GM19467 (cell line): ENCODE data around the gene DENND4A.
"Not testable (repeated sequence)": the region's sequence is repeated elsewhere in the genome, so short reads cannot be mapped to it uniquely, and the experiment has no call there.

Experiments used
- ATAC-seq: cut with Tn5 transposase; IDR thresholded peaks from one replicate; pipeline ENCODE4 v1.9.1; 2021; ENCODE audit warnings: mild to moderate bottlenecking, moderate library complexity; ENCODE audit not compliant: unreplicated experiment

DENND4A gene

DNA sequence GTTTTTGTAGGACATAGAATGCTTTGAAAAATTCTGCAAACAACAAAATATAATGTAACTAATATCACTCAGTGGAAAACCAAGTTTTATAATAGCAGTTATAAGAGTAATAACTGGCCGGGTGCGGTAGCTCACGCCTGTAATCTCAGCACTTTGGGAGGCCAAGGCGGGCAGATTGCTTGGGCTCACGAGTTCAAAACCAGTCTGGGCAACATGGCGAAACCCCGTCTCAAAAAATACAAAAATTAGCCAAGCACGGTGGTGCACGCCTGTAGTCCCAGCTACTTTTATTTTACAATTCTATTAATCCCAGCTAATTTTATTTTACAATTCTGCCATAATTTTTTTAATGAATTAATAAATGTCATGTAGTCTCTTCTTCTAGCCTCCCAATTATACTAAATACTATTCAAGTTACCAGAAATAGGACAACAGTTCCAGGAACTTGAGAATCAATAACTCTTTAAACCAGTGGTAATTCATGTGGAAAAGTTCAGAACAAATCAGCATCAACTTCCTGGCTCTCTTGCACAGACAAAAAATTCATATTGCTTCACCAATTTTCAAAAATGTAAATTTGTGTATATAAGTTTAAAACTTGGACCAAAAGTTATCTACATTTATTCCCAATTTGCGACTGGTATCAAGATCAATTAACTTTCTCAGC is 2.2 kb downstream of the DENND4A start:
- ATAC-seq: no peak

- ATAC-seq: no peak
Observed at GRCh38 chr15:65789105-65789504, 3.0 kb downstream of the DENND4A start.

- no peak for ATAC-seq
Observed at GRCh38 chr15:65787260-65787659, 4.8 kb downstream of the DENND4A start.

DNA sequence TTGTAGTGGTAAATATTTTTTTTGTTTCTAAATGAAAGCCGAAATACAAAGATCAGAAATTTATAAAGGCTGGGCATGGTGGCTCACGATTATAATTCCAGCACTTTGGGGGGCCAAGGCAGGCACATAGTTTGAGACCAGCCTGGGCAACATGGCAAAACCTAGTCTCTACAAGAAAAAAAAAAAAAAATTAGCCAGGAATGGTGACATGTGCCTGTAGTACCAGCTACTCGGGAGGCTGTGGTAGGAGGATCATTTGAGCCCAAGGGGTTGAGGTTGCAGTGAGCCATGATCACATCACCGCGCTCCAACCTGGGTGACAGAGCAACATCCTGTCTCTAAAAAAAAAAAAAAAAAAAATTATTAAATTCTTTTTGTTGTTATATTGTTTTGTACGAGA is 6.9 kb downstream of the DENND4A start:
- no peak for ATAC-seq

- ATAC-seq: no peak
Observed at GRCh38 chr15:65783872-65784271, 8.2 kb downstream of the DENND4A start.

GRCh38 chr15:65782096-65782495 is 10.0 kb downstream of the DENND4A start:
- no peak for ATAC-seq

GRCh38 chr15:65778701-65779100 is 13.4 kb downstream of the DENND4A start:
- not testable (repeated sequence) for ATAC-seq

DNA sequence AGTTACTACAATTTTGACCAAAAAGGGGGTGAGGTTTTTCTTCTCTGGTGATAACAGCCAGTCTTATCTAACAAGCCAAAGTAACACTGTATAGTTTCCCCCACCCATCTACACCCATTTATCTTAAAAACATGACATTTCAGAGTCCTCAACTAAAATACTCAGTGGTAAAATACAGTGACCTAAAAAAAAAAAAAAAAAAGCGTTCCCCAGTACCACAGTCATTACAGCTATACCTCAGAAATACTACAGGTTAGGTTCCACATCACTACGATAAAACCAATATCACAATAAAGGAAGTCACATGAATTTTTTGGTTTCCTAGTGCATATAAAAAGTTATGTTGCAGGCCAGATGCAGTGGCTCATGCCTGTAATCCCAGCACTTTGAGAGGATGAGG is 13.8 kb downstream of the DENND4A start:
- ATAC-seq: no peak

DNA sequence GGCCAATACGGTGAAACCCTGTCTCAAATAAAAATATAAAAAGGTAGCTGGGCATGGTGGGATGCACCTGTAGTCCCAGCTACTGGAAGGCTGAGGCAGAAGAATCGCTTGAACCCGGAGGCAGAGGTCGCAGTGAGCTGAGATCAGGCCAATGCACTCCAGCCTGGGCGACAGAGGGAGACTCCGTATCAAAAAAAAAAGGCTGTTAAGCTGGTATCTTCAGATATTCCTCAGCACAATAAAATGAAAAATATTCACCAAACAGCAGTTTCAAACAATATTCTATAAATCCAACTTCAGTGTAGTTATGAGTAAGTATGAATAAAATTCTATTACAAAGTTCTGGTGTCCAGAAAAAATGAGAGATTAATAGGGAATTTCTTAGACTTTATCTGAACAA is 14.2 kb downstream of the DENND4A start:
- no peak for ATAC-seq

DNA sequence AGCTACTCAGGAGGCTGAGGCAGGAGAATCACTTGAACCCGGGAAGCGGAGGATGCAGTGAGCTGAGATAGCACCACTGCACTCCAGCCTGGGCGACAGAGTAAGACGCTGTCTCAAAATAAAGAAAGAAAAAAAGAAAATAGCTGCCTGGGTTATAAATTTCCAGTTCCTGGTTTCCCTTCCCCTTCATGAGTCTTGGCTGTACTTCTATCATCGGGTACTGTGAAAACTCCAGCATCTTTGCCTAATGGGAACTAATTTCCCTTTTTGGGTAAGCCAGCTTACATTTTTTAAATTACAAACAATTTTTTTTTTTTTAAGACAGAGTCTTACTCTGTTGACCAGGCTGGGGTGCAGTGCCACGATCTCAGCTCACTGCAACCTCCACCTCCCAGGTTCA is 15.0 kb downstream of the DENND4A start:
- ATAC-seq: no peak

DNA sequence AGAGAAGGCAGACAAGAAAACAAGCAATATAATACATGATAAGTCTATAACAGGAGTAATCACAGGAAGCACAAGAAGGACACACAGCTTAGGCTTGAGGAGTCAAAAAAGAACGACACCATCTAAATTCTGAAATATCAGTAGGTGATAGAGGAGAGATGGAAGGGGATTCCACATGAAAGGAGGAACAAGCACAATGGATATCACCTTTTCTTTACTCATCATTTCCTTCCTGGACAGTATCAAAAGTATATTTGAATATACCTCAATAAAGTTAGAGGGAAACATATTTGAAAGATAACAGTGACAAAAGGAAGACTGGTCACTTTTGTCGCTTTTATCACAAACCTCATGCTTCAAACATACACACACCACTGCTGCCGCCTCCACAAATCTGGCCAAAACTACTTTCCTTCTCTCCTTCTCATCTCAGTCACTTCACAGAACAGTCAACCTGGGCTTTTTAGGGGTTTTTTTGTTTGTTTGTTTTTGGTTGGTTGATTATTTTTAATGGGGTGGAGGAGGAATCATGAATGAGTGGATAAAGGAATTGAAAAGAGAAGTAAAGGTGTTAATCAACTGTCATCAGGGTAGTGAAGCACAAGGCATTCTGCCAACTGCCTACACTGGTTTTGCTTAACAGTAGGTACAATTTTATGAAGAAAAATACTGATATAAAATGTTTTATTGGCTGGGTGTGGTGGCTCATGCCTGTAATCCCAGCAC is 18.5 kb downstream of the DENND4A start:
- no peak for ATAC-seq

DNA sequence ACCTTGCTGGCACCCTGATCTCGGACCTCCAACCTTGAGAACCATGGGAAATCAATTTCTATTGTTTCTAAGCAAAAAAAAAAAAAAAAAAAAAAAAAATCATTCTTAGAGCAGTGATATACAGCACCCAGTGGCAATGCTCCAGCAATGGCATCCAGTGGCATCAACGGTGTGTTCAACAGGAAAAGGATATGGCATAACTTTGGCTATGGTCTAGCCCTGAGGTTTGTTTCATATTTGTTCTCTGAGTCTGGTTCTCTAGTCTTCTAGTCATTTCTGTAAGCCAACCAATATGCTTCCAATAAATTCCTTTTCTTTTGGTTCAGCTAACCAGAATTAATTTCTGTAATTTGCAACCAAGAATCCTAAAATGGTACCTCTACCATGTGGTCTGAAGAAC is 19.2 kb downstream of the DENND4A start:
- ATAC-seq: no peak

DNA sequence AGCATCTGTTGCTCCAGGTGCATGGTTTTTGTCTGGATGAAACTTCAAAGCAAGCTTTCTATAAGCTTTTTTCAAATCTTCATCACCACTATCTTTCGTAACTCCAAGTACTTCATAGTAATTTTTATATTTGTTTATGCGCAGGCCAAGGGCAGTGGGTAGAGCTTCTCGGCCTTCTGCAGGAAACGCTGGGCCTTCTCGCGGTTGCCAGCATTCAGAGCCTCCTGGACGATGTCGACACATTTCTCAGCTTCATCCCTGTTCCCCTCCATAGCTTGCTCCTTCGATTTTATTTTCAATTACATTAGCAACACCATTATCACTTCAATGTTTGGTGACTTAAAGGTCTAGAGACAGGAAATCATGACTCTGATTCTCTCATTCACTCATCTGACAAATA is 20.2 kb downstream of the DENND4A start:
- no peak for ATAC-seq

- ATAC-seq: no peak
Observed at GRCh38 chr15:65769482-65769881, 22.6 kb downstream of the DENND4A start.

DNA sequence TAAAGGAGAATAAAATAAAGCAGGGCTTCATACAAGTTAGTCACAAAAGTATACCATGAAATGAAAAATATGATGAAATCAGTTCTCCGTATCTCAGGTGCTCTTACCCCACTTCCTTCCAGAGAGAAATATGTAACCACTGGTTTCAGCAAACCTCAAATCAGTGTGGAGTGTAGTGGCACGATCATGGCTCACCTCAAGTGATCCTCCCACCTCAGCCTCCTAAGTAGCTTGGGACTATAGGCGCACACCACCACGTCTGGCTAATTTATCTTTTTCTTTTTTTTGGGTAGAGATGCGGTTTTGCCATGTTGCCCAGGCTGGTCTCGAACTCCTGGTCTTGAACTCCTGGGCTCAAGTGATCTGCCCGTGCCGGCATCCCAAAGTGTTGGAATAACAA is 24.2 kb downstream of the DENND4A start:
- no peak for ATAC-seq

DNA sequence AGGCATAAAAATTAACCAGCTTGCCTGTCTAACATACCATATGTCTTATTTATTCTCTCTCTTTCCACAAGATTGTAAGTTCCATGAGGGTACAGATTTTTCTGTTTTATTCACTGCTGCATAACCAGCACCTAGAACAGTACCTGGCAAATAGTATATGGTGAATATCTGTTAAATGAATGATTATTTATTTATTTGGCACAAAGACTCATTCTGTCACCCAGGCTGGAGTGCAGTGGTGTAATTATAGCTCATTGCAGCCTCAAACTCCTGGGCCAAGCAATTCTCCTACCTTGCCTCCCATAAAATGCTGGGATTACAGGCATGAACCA is 24.9 kb downstream of the DENND4A start:
- ATAC-seq: no peak

GRCh38 chr15:65766422-65767263 is 25.4 kb downstream of the DENND4A start:
- no peak for ATAC-seq

GRCh38 chr15:65765106-65765505 is 27.0 kb downstream of the DENND4A start:
- ATAC-seq: no peak

GRCh38 chr15:65762914-65763787 is 28.9 kb downstream of the DENND4A start:
- ATAC-seq: no peak

DNA sequence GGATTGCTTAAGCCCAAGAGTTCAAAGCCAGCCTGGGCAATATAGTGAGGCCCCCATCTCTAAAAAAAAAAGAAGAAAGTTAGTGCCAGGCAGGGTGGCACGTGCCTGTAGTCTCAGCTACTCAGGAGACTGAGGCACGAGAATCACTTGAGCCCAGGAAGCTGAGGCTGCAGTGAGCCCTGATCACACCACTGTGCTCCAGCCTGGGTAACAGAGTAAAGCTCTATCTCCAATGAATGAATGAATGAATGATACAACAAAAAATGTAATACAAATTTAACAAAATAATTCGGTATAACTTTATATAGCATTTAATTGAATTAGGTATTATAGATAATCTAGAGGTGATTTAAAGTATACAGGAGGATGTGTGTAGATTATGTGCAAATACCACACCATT is 29.7 kb downstream of the DENND4A start:
- ATAC-seq: no peak
